Upper lobe of left lung (tissue), 6 donors: ENCODE results near the gene APBA1. TPM values are rescaled to one million over a fixed set of nuclear protein-coding genes. Genes with fewer than 3 reads are reported as not detected.
A peak's percentile ranks its signal among the peaks of the same experiment; 100 is the strongest.

Experiments used
- ATAC-seq, 2 donors: fragments of 200-7000 bp; cut with Tn5 transposase; one replicate each; pipeline ENCODE4 v1.9.1; 2022; ENCODE audit warnings: mild to moderate bottlenecking in 2 of 2, moderate library complexity in 2 of 2; ENCODE audit not compliant: low FRiP score in 2 of 2
- DNase-seq, 2 donors: peaks; one replicate each; pipeline ENCODE4 v3.0.0-alpha.2; 2019 to 2020
- H3K27ac ChIP-seq, 4 donors: fragments of 200-600 bp; sonication (generic); one replicate each; pipeline ENCODE4 v1.5.1; 2016 to 2019
- H3K27me3 ChIP-seq, 4 donors: fragments of 200-600 bp; sonication (generic); one replicate each; pipeline ENCODE4 v1.5.1; 2017 to 2019
- H3K36me3 ChIP-seq, 4 donors: fragments of 200-600 bp; sonication (generic); one replicate each; pipeline ENCODE4 v1.5.1; 2016 to 2019
- H3K4me1 ChIP-seq, 4 donors: fragments of 200-600 bp; sonication (generic); one replicate each; pipeline ENCODE4 v1.5.1; 2018 to 2019
- H3K4me3 ChIP-seq, 4 donors: fragments of 200-600 bp; sonication (generic); one replicate each; pipeline ENCODE4 v1.5.1; 2017 to 2019; ENCODE audit warnings: mild to moderate bottlenecking in 2 of 4, moderate library complexity in 1 of 4
- H3K9me3 ChIP-seq, 4 donors: fragments of 200-600 bp; sonication (generic); one replicate each; pipeline ENCODE4 v1.5.1; 2018 to 2019
- CTCF ChIP-seq, 6 experiments: fragments of 450-650 bp in 4 of 6; fragments of 200-600 bp in 2 of 6; sonication (generic) in 2 of 6; IDR thresholded peaks; one replicate each; pipeline ENCODE4 v1.5.1; 2016 to 2019; ENCODE audit warnings: antibody characterized with exemption in 6 of 6
- EP300 ChIP-seq, 4 donors: sonication (generic); formaldehyde crosslinking; IDR thresholded peaks; one replicate each; pipeline ENCODE4 v1.5.1; 2017; ENCODE audit warnings: antibody characterized with exemption in 4 of 4, control low read depth in 2 of 4
- POLR2A ChIP-seq, 4 donors: fragments of 450-650 bp; IDR thresholded peaks; one replicate each; pipeline ENCODE4 v1.5.1; 2016 to 2017; ENCODE audit warnings: antibody characterized with exemption in 4 of 4, mild to moderate bottlenecking in 2 of 4
- POLR2AphosphoS5 ChIP-seq, 2 donors: sonication (generic); formaldehyde crosslinking; IDR thresholded peaks; one replicate each; pipeline ENCODE4 v1.5.1; 2017; ENCODE audit warnings: antibody characterized with exemption in 2 of 2
- WGBS, 2 donors: methylation state at CpG; one replicate each; pipeline ENCODE4 v1.1.5; 2017 to 2018; 5-methylcytosine and 5-hydroxymethylcytosine counted together
- total RNA-seq, 6 donors: library from RNA; depleted of rRNA in 4 of 6; stranded (reverse); fragments of >200 nt in 4 of 6; gene quantifications; one replicate each; pipeline versions ENCODE4 v1.1.0 to v1.2.1, GENCODE V29; 2016 to 2021
- donor health status: DM: no; HTN: no; CAD: no; lungs with moderate emphysema.
- donor health status: DM: no; HTN: yes; CAD: no; lungs with severe emphysema.

The APBA1 gene
- total RNA-seq, 6 donors from 2014 or later: 2.1 to 5.4 (median 4.0) TPM

DNA sequence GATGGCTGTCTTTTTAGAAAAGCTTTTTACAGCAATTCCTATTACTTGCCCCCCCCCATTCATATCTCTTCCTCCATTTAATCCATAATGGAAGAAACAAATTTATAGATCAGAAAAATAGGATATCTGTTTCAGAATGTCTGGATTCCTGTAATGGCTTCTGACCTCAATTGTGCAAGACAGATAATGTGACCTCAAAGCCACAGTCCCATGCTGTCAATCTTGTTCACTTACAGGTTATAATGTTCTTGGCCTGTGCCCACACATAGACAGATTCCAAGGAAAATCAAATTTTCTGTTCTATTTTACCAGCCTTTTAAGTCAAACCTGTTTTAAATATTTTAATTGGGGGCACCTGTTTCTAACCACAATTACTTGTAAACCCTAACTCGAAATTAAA is 203.8 kb downstream of the APBA1 start:
- Histone ChIP-seq H3K36me3 (no peaks in the 10 kb centered on the region), H3K27ac (no peak overlapping the region), H3K4me3 (no peak overlapping the region), H3K27me3 (no peaks in the 10 kb centered on the region), H3K9me3 (no peaks in the 10 kb centered on the region), H3K4me1 (no peaks in the 10 kb centered on the region)
- 85 to 88% methylated on average over 1 of the region's 1 CpG for WGBS, 2 donors
- DNase-seq (no peak), ATAC-seq (no peak)
- TF ChIP-seq POLR2A (IDR thresholded peaks at IDR 0.05) (no peak), CTCF (IDR thresholded peaks at IDR 0.05) (no peak)

DNA sequence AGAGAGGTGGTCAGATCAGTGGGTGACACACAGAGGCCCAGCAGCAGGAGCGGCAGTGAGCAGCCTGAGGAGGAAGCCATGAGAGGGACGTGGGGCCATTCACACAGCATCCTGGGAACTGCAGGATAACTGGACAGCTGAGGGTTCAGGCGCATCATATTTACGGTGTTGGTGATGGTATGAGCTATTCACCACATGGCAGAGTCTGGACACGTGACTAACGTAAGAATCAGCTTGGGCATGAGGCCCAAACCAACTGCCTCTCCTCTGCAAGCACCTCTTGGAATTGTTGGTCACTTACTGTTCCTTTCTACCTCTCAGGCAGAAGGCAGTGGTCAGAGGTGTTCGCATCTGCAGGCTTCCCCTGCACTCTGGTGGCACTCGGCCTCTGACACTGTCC is 206.0 kb downstream of the APBA1 start:
- no peak for ATAC-seq
- no peak for DNase-seq
- Histone ChIP-seq H3K4me1 (no peaks in the 10 kb centered on the region), H3K4me3 (no peak overlapping the region), H3K27me3 (no peaks in the 10 kb centered on the region), H3K9me3 (no peaks in the 10 kb centered on the region), H3K27ac (no peak overlapping the region), H3K36me3 (no peaks in the 10 kb centered on the region)
- WGBS, 2 donors: 85 to 94% methylated on average over 6 to 8 of the region's 8 CpGs
- TF ChIP-seq CTCF (IDR thresholded peaks at IDR 0.05): no peak

DNA sequence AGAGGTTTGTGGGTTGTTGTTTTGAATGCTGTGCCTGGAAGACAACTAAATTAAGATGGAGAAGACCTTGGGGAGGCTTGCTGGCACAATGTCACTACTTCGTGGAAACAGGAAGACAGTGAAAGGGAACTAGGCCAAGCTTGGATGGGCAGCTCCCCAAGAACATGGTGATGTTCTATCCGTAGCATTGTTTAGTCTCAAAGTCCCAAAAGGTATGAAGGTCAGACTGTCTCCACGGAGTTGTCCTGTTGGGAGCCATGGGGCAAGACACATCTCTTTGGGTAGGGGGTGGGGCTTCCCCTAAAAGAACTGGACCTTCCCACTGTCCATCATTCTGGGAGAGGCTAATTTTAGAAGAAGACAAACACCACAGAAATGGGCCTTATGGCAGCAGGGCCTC is 206.7 kb downstream of the APBA1 start:
- WGBS, 2 donors: 65 to 73% methylated on average over 3 of the region's 3 CpGs
- TF ChIP-seq POLR2A (IDR thresholded peaks at IDR 0.05) (no peak), EP300 (IDR thresholded peaks at IDR 0.05) (no peak), CTCF (IDR thresholded peaks at IDR 0.05) (no peak), POLR2AphosphoS5 (IDR thresholded peaks at IDR 0.05) (no peak)

GRCh38 chr9:69463497-69464068 is 208.6 kb downstream of the APBA1 start:
- Histone ChIP-seq H3K27me3 (no peaks in the 10 kb centered on the region), H3K27ac (no peak overlapping the region), H3K36me3 (no peaks in the 10 kb centered on the region), H3K9me3 (no peaks in the 10 kb centered on the region), H3K4me1 (no peaks in the 10 kb centered on the region), H3K4me3 (no peak overlapping the region)
- ATAC-seq: no peak
- DNase-seq: no peak
- WGBS, 2 donors: 58 to 62% methylated on average over 11 of the region's 11 CpGs
- TF ChIP-seq POLR2AphosphoS5 (IDR thresholded peaks at IDR 0.05): no peak
- no peak for TF ChIP-seq CTCF (IDR thresholded peaks at IDR 0.05)
- TF ChIP-seq POLR2A (IDR thresholded peaks at IDR 0.05): no peak
- TF ChIP-seq EP300 (IDR thresholded peaks at IDR 0.05): no peak

More for the DNA sequence above, 206.7 kb downstream of the APBA1 start:
- Histone ChIP-seq H3K4me1 (no peaks in the 10 kb centered on the region), H3K9me3 (no peaks in the 10 kb centered on the region), H3K27me3 (no peaks in the 10 kb centered on the region), H3K27ac (no peak overlapping the region), H3K4me3 (no peak overlapping the region), H3K36me3 (no peaks in the 10 kb centered on the region)
- ATAC-seq (peak in 1 of 2 donors; percentile 15), DNase-seq (no peak)

- H3K27me3 ChIP-seq: no peaks in the 10 kb centered on the region
- no peaks in the 10 kb centered on the region for H3K4me1 ChIP-seq
- WGBS, 2 donors: 89 to 90% methylated on average over 3 to 4 of the region's 4 CpGs
- H3K4me3 ChIP-seq: no peak overlapping the region
- TF ChIP-seq POLR2AphosphoS5 (IDR thresholded peaks at IDR 0.05): no peak
- TF ChIP-seq POLR2A (IDR thresholded peaks at IDR 0.05): no peak
- no peak for TF ChIP-seq EP300 (IDR thresholded peaks at IDR 0.05)
- TF ChIP-seq CTCF (IDR thresholded peaks at IDR 0.05): no peak
- ATAC-seq (no peak), DNase-seq (no peak)
- no peaks in the 10 kb centered on the region for H3K36me3 ChIP-seq
- H3K27ac ChIP-seq: no peak overlapping the region
- no peaks in the 10 kb centered on the region for H3K9me3 ChIP-seq
Measured at GRCh38 chr9:69462394-69462793, 209.8 kb downstream of the APBA1 start.
